Tibial nerve (tissue), 4 donors: ENCODE data around the gene EXT2. TPM values are rescaled to one million over a fixed set of nuclear protein-coding genes. Genes with fewer than 3 reads are reported as not detected.

Source experiments
- DNase-seq, 2 donors: peaks; one replicate each; pipeline ENCODE4 v3.0.0-alpha.2; 2019; ENCODE audit warnings: low spot score in 2 of 2
- H3K27ac ChIP-seq, 4 donors: fragments of 200-600 bp; sonication (generic) in 3 of 4; one replicate each; pipeline ENCODE4 v1.5.1; 2017 to 2019; ENCODE audit warnings: mild to moderate bottlenecking in 1 of 4
- H3K27me3 ChIP-seq, 2 donors: fragments of 200-600 bp; sonication (generic) in 1 of 2; one replicate each; pipeline versions ENCODE4 v1.5.1 to v1.6.0; 2017 to 2019
- H3K36me3 ChIP-seq, 3 donors: fragments of 200-600 bp; sonication (generic); one replicate each; pipeline ENCODE4 v1.5.1; 2018 to 2019
- H3K4me1 ChIP-seq, 4 donors: fragments of 200-600 bp; sonication (generic) in 3 of 4; one replicate each; pipeline ENCODE4 v1.5.1; 2017 to 2019
- H3K4me3 ChIP-seq, 4 donors: fragments of 200-600 bp; sonication (generic) in 3 of 4; one replicate each; pipeline ENCODE4 v1.5.1; 2017 to 2019; ENCODE audit warnings: mild to moderate bottlenecking in 1 of 4, moderate library complexity in 1 of 4
- H3K9me3 ChIP-seq, 4 donors: fragments of 200-600 bp; sonication (generic) in 3 of 4; one replicate each; pipeline ENCODE4 v1.5.1; 2017 to 2019
- CTCF ChIP-seq, 5 experiments: fragments of 200-600 bp in 3 of 5; fragments of 450-650 bp in 2 of 5; sonication (generic) in 3 of 5; IDR thresholded peaks; one replicate each; pipeline ENCODE4 v1.5.1; 2016 to 2019; ENCODE audit warnings: antibody characterized with exemption in 5 of 5, mild to moderate bottlenecking in 3 of 5, moderate library complexity in 2 of 5
- EP300 ChIP-seq, 2 donors: sonication (generic); formaldehyde crosslinking; IDR thresholded peaks; one replicate each; pipeline ENCODE4 v1.6.1; 2017; ENCODE audit warnings: antibody characterized with exemption in 2 of 2, mild to moderate bottlenecking in 1 of 2
- POLR2A ChIP-seq, 2 donors: fragments of 450-650 bp; IDR thresholded peaks; one replicate each; pipeline ENCODE4 v1.6.1; 2017; ENCODE audit warnings: antibody characterized with exemption in 2 of 2, mild to moderate bottlenecking in 2 of 2, moderate library complexity in 2 of 2
- WGBS, 2 donors: methylation state at CpG; one replicate each; pipeline ENCODE4 v1.1.5; 2018; 5-methylcytosine and 5-hydroxymethylcytosine counted together
- total RNA-seq, 4 donors: library from RNA; depleted of rRNA; stranded (reverse); fragments of >200 nt; gene quantifications; one replicate each; pipeline ENCODE4 v1.1.0, GENCODE V29; 2016

Gene EXT2
- total RNA-seq, 4 donors from 2014 or later, result 69.3 to 80.0 (median 73.1) TPM

GRCh38 chr11:44279483-44279882 lies 184.0 kb downstream of the EXT2 start:
- no peaks in the 10 kb centered on the region for H3K27me3 ChIP-seq
- no peaks in the 10 kb centered on the region for H3K9me3 ChIP-seq
- WGBS, 2 donors, result 74 to 82% methylated on average over 6 of the region's 6 CpGs
- H3K36me3 ChIP-seq, result no peaks in the 10 kb centered on the region
- no peak overlapping the region for H3K27ac ChIP-seq
- H3K4me1 ChIP-seq, result peaks cover 0 to 14% (median 0%) of the 10 kb centered on the region in 4 donors
- no peak overlapping the region for H3K4me3 ChIP-seq
- TF ChIP-seq POLR2A (IDR thresholded peaks at IDR 0.05) (no peak), CTCF (IDR thresholded peaks at IDR 0.05) (no peak), EP300 (IDR thresholded peaks at IDR 0.05) (no peak)
- DNase-seq, result no peak

DNA sequence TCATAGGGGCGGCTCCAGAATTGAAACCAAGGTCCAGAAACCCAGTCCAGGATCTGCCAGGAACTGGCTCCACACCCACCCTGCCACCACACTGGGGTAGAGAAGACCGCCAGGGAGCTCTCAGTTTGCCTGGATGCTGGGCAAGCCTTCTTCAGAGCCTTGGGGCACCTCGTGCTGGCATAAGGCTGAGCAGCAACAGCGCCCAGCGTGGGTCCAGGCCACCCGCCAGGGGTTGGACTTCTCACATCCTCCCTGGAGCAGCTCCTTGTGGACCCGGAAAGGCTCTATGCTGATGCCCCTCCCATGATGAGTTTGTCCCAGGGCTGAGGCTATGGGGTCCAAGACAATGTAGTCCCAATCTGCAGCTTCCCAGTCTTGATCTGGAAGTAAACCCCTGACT lies 184.8 kb downstream of the EXT2 start:
- no peaks in the 10 kb centered on the region for H3K36me3 ChIP-seq
- no peak overlapping the region for H3K4me3 ChIP-seq
- DNase-seq, result no peak
- TF ChIP-seq POLR2A (IDR thresholded peaks at IDR 0.05) (no peak), CTCF (IDR thresholded peaks at IDR 0.05) (no peak), EP300 (IDR thresholded peaks at IDR 0.05) (no peak)
- peaks cover 0 to 14% (median 0%) of the 10 kb centered on the region in 4 donors for H3K4me1 ChIP-seq
- WGBS, 2 donors, result 80 to 100% methylated on average over 3 to 7 of the region's 7 CpGs
- H3K27ac ChIP-seq, result no peak overlapping the region
- no peaks in the 10 kb centered on the region for H3K27me3 ChIP-seq
- H3K9me3 ChIP-seq, result no peaks in the 10 kb centered on the region

DNA sequence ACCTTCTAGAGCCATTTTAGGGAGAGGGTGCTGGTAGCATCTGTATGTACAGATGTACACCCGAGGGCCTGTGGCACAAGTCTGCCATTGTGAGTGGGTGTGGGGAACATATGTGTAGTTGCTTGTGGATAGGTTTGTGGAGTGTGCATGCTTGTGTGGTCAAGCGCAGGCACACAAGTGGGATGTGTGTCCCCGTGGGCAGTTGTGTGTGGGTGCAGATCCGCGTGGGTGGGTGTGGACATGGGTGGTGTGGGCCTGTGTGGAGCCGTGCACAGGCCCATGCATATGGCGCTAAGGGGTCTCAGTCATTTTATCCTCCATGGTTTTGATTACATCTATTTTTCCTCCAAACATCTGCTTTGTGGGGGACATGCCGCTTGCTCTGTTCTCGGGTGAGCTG lies 185.7 kb downstream of the EXT2 start:
- TF ChIP-seq EP300 (IDR thresholded peaks at IDR 0.05) (no peak), CTCF (IDR thresholded peaks at IDR 0.05) (no peak), POLR2A (IDR thresholded peaks at IDR 0.05) (no peak)
- no peaks in the 10 kb centered on the region for H3K9me3 ChIP-seq
- peaks cover 0 to 14% (median 0%) of the 10 kb centered on the region in 4 donors for H3K4me1 ChIP-seq
- 90% methylated on average over 9 of the region's 9 CpGs for WGBS, 2 donors
- no peak for DNase-seq
- no peak overlapping the region for H3K4me3 ChIP-seq
- no peaks in the 10 kb centered on the region for H3K36me3 ChIP-seq
- no peaks in the 10 kb centered on the region for H3K27me3 ChIP-seq
- H3K27ac ChIP-seq, result no peak overlapping the region

DNA sequence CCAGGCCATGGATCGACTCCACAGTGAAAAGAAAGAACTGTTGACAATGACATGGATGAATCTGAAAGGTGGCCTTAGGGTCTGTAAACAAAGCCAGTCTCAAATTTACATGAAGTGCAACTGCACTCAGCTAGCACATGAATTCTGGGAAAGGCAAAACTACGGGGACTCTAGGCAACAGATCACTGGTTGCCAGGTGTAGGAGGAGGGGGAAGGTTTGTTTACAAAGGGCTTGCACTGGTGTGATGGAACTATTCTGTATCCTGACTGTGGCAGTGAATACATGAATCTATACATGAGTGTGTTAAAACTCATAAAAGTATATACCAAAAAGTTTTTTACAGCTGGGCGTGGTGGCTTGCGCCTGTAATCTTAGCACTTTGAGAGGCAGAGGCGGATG lies 187.1 kb downstream of the EXT2 start:
- 81 to 94% methylated on average over 5 of the region's 5 CpGs for WGBS, 2 donors
- no peak for DNase-seq
- Histone ChIP-seq H3K27ac (no peak overlapping the region), H3K36me3 (no peaks in the 10 kb centered on the region), H3K4me1 (peaks cover 0 to 8% (median 0%) of the 10 kb centered on the region in 4 donors), H3K4me3 (no peak overlapping the region), H3K9me3 (no peaks in the 10 kb centered on the region), H3K27me3 (no peaks in the 10 kb centered on the region)
- TF ChIP-seq POLR2A (IDR thresholded peaks at IDR 0.05) (no peak), EP300 (IDR thresholded peaks at IDR 0.05) (no peak), CTCF (IDR thresholded peaks at IDR 0.05) (no peak)

GRCh38 chr11:44285756-44286155 lies 190.3 kb downstream of the EXT2 start:
- DNase-seq, result no peak
- Histone ChIP-seq H3K36me3 (no peaks in the 10 kb centered on the region), H3K4me3 (no peak overlapping the region), H3K27ac (no peak overlapping the region), H3K9me3 (no peaks in the 10 kb centered on the region), H3K4me1 (no peaks in the 10 kb centered on the region), H3K27me3 (no peaks in the 10 kb centered on the region)
- WGBS, 2 donors, result 43 to 55% methylated on average over 2 of the region's 2 CpGs
- TF ChIP-seq EP300 (IDR thresholded peaks at IDR 0.05), result no peak
- TF ChIP-seq POLR2A (IDR thresholded peaks at IDR 0.05), result no peak
- TF ChIP-seq CTCF (IDR thresholded peaks at IDR 0.05), result no peak
